ENCODE measurements around the gene CDH4. TPM values are rescaled to one million over a fixed set of nuclear protein-coding genes. Genes with fewer than 3 reads are reported as not detected.

Gene CDH4
- total and polyA plus RNA-seq, 2 donors (not counting 3 experiments of a cell fraction or from before 2014, with no cell fraction given): 0.17 to 0.51 TPM

- H3K4me3 ChIP-seq (replicated peaks in 1 of 3; ENCODE audit: insufficient read depth in 1 of 3, low read depth in 1 of 3, low read length in 3 of 3): no peak overlapping the region
- dilution Hi-C loops (cut with MboI; ENCODE audit: extremely low pct_ligation_motif_present, low sequenced_read_pairs) (no loop called here), intact Hi-C loops (cut with micrococcal nuclease) (no loop called here)
- FAIRE-seq (no peak), DNase-seq (ENCODE audit: low read depth, low spot score) (no peak)
- no TSS peak for BruUV-seq (replicated peaks)
- POLR2A ChIA-PET: no interaction called here
- H3K27me3 ChIP-seq (ENCODE audit: control insufficient read depth in 2 of 2, insufficient read depth in 2 of 2, low read length in 2 of 2): no peaks in the 10 kb centered on the region
- H4K20me1 ChIP-seq (replicated peaks; ENCODE audit: control insufficient read depth, extremely low read depth, insufficient read depth, low read length): no peaks in the 10 kb centered on the region
- H3K27ac ChIP-seq (ENCODE audit: insufficient read depth, low read depth, low read length): no peak overlapping the region
- H3K79me2 ChIP-seq (ENCODE audit: control insufficient read depth, insufficient read depth, low read length): no peaks in the 10 kb centered on the region
- H3K9me1 ChIP-seq (replicated peaks; ENCODE audit: control insufficient read depth, extremely low read depth, insufficient read depth, low read length): no peaks in the 10 kb centered on the region
- TF ChIP-seq, protein P1, sequence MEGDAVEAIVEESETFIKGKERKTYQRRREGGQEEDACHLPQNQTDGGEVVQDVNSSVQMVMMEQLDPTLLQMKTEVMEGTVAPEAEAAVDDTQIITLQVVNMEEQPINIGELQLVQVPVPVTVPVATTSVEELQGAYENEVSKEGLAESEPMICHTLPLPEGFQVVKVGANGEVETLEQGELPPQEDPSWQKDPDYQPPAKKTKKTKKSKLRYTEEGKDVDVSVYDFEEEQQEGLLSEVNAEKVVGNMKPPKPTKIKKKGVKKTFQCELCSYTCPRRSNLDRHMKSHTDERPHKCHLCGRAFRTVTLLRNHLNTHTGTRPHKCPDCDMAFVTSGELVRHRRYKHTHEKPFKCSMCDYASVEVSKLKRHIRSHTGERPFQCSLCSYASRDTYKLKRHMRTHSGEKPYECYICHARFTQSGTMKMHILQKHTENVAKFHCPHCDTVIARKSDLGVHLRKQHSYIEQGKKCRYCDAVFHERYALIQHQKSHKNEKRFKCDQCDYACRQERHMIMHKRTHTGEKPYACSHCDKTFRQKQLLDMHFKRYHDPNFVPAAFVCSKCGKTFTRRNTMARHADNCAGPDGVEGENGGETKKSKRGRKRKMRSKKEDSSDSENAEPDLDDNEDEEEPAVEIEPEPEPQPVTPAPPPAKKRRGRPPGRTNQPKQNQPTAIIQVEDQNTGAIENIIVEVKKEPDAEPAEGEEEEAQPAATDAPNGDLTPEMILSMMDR (IDR thresholded peaks at IDR 0.05; ENCODE audit: extremely low read depth in 1 of 2, insufficient read depth in 1 of 2, low read depth in 1 of 2, low read length in 2 of 2): no peak
- TF ChIP-seq POLR2A (IDR thresholded peaks at IDR 0.05; ENCODE audit: low read depth, low read length) (no peak), GATA2 (IDR thresholded peaks at IDR 0.05; ENCODE audit: insufficient read depth, insufficient read length, low read depth, low read length) (no peak), FOS (IDR thresholded peaks at IDR 0.05; ENCODE audit: borderline replicate concordance, insufficient read depth, low read length) (no peak), POLR2AphosphoS5 (IDR thresholded peaks at IDR 0.05; ENCODE audit: insufficient read depth, low read depth, low read length) (no peak), MAX (IDR thresholded peaks at IDR 0.05; ENCODE audit: insufficient read depth, insufficient read length) (no peak), MYC (IDR thresholded peaks at IDR 0.05; ENCODE audit: low read depth, low read length) (no peak), EZH2 (IDR thresholded peaks at IDR 0.05; ENCODE audit: borderline replicate concordance, low read depth, low read length, severe bottlenecking) (no peak), JUN (IDR thresholded peaks at IDR 0.05; ENCODE audit: borderline replicate concordance, insufficient read depth, insufficient read length, low read depth) (no peak)
- H3K9ac ChIP-seq (replicated peaks; ENCODE audit: extremely low read depth, insufficient read depth, low read length): no peak overlapping the region
- no peaks in the 10 kb centered on the region for H3K4me1 ChIP-seq (ENCODE audit: control insufficient read depth, extremely low read depth, insufficient read depth, low read length)
- CTCF ChIA-PET: no interaction called here
- no peak overlapping the region for H3K4me2 ChIP-seq (ENCODE audit: insufficient read depth, low read length)
- H3K36me3 ChIP-seq (ENCODE audit: control insufficient read depth in 2 of 2, extremely low read depth in 1 of 2, insufficient read depth in 2 of 2, low read length in 2 of 2): no peaks in the 10 kb centered on the region
- no peak overlapping the region for H2AFZ ChIP-seq (ENCODE audit: low read depth, low read length)
- H3K9me3 ChIP-seq (replicated peaks; ENCODE audit: control insufficient read depth, insufficient read depth, low read length): peaks cover 11% of the 10 kb centered on the region
Observed at GRCh38 chr20:61345656-61346055, 93.6 kb downstream of the CDH4 start.

All from endothelial cell of umbilical vein (primary cell).